Stimulated activated CD8-positive, alpha-beta memory T cell treated with anti-CD3 and anti-CD28 coated beads, Interleukin-15, amount 100 ng/mL, for 1 hour (primary cell): ENCODE measurements around the gene CYP26A1.

Source experiments
- DNase-seq: peaks from one replicate; pipeline ENCODE4 v3.0.0-alpha.2; 2020; ENCODE audit warnings: low read depth

CYP26A1 gene

GRCh38 chr10:93073539-93074146, at the start of gene CYP26A1:
CYP26A1 (plus strand) TSS chr10:93073893; CDS start chr10:93073935, 42 bp downstream.
- no peak for DNase-seq

GRCh38 chr10:93026072-93026471, 47.6 kb upstream of the CYP26A1 start:
- DNase-seq = no peak

- DNase-seq = no peak
These were observed 46.2 kb upstream of the CYP26A1 start for GRCh38 chr10:93027508-93027907.

DNA sequence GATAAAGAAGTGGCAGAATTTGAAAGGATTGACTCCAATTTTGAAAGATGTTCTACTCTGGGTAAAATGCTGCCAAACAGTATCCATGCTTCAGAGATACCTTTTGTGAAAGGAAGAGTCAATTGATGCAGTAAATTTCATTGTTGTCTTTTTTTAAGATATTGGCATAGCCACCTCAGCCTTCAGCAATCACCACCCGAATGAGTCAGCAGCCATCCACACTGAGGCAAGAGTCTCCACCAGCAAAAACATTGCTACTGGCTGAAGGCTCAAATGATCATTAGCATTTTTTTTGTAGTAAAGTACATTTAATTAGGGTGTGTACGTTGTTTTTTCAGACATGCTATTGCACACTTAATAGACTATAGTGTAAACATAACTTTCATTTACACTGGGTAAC, 44.8 kb upstream of the CYP26A1 start:
- DNase-seq = no peak

DNA sequence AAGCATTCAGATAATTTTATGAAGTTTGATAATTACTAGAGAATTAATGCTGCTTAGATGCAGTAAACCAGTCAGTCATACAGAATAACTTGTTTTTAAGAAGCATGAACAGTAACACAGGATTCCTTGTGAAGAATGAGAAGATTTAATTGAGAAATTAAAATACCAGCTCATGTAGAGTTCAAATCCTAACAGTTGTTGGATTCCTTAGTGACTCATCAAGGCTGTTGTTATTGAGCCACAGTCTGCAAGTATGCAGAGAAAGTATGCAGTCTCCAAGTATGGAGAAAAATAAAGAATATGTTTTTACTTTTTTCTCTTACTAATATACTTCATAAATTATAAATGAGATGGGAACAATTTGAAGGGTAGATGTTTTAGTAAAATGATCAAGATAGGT, 43.3 kb upstream of the CYP26A1 start:
- DNase-seq = no peak

DNA sequence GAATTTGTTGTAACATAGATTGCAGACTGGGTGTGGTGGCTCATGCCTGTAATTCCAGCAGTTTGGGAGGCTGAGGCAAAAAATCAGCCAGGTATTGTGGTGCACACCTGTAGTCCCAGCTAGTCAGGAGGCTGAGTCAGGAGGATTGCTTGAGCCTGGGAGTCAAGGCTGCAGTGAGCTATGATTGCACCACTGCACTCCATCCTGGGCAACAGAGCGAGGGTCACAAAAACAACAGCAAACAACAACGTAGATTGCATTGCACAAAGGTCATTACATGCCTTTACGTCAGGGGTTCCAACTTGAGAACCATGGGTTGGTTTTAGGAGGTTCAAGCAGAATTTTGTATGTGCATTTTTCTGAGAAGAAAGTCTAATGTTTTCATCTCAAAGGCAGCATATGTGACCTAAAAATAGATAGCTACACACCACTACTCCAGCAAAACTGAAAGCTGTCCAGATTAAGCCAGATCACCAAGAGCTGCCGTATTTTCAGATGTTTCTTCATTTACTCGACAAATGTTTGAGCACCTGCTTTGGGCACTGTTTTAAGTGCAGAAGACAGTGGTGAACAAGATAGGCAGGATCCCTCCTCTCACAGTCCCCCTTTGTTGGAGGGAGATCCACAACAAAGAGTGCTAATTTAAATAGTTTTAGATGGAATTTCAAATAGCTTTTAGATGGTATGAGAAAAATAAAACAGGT, 41.4 kb upstream of the CYP26A1 start:
- DNase-seq = no peak

- no peak for DNase-seq
These were observed 40.9 kb upstream of the CYP26A1 start for GRCh38 chr10:93032809-93033137.

GRCh38 chr10:93034426-93034825, 39.3 kb upstream of the CYP26A1 start:
- no peak for DNase-seq

DNA sequence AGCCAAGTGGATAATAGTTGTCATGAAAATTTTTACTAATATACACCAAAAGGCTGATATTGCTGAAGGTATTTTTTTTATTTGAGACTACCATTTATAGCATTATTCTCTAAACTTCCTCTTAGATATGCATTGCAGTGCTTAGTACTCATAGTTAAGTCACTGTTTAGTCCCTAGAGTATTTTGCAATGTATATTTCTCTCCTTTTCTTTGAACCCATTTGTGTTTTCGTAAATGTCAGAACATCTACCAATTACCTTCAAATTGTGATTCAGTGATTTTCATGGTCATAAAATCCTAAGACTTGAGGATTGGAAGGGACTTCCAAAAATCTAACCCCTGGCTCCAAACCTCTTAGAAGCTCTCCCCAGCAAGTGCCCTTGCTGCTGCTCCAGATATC, 34.6 kb upstream of the CYP26A1 start:
- no peak for DNase-seq

- no peak for DNase-seq
These were observed 34.0 kb upstream of the CYP26A1 start for GRCh38 chr10:93039721-93040120.

DNA sequence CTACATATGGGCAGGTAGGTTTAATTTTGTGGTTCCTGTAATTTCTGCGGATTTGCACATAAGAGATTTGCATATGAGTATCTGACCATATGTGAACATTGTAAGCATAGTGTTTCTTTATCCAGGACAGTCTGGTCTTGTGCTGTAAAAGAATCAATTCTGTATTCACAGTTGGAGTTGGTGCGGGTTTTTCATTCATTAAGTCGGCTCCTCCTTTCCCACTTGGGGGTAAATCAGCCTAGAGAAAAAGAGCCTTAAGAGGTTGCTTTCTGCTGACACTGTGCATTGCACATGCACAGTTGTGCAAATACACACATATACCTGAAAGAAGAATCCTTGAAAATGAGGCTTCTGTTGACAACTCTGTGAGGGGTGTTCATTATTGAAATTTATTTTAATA, 19.2 kb upstream of the CYP26A1 start:
- no peak for DNase-seq

GRCh38 chr10:93058139-93058538, 15.6 kb upstream of the CYP26A1 start:
- DNase-seq = no peak

- DNase-seq = no peak
These were observed 13.5 kb upstream of the CYP26A1 start, which contains the start of gene CYP26C1 for GRCh38 chr10:93059975-93060886. CYP26C1 (plus strand) TSS chr10:93060798; CDS start chr10:93061264, 466 bp downstream.

GRCh38 chr10:93060887-93061593, 12.7 kb upstream of the CYP26A1 start:
- no peak for DNase-seq

GRCh38 chr10:93061594-93062513, 11.8 kb upstream of the CYP26A1 start:
- no peak for DNase-seq

DNA sequence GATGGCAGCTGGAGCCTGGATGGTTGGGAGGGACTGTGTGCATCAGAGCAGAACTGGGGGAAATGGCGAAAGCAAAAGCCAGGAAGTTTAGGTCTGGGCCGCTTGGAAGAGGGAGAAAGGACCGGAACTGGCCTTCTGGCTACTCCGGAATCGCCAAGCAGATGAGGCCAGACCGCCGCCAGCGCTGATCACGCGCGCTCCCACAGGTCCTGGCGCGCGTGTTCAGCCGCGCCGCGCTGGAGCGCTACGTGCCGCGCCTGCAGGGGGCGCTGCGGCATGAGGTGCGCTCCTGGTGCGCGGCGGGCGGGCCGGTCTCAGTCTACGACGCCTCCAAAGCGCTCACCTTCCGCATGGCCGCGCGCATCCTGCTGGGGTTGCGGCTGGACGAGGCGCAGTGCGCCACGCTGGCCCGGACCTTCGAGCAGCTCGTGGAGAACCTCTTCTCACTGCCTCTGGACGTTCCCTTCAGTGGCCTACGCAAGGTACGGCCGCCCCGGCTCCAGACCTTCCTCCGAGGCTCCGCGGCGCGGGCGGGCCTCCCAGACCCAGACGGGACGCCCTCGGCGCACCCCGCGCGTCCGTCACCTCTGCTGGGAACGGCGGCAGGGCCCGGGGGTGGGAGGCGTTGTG, 11.1 kb upstream of the CYP26A1 start:
- DNase-seq = no peak

GRCh38 chr10:93063144-93063976, 10.3 kb upstream of the CYP26A1 start:
- no peak for DNase-seq

DNA sequence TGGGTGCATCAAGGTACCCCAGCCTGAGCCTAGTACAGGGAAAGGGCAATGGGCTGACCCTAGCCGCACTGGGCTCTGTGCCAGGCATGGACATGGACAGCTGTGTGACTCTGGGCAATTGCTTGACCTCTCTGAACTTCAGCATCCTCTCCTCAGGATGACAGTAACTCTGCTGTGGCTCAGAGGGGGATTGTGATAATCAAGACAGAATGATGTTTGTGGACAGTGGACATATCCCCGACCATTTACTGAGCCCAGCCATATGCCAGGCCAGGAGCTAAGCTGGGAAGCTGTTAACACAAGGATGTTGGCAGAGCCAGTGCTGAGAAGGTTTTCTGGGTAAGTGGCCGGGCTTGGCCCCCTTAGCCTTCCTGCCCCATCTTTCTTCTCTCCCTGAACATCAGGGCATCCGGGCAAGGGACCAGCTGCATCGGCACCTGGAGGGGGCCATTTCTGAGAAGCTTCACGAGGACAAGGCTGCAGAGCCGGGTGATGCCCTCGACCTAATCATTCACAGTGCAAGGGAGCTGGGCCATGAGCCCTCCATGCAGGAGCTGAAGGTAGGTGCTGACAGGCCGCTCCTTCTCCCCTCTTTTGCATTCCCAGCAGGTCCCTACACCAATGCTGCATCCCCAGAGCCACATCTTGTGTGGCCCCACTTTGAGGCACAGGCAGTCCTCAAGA, 9.6 kb upstream of the CYP26A1 start:
- DNase-seq = no peak
